Activated CD8-positive, alpha-beta memory T cell treated with anti-CD3 and anti-CD28 coated beads for 1 hour (primary cell): ENCODE measurements around the gene TMEM41A.
"Not testable (repeated sequence)": the region's sequence is repeated elsewhere in the genome, so short reads cannot be mapped to it uniquely, and the experiment has no call there.

Experiments used
- DNase-seq, 2 donors: peaks; one replicate each; pipeline ENCODE4 v3.0.0-alpha.2; 2020; ENCODE audit warnings: low read depth in 1 of 2; ENCODE audit errors: extremely low read depth in 1 of 2

Gene TMEM41A

DNA sequence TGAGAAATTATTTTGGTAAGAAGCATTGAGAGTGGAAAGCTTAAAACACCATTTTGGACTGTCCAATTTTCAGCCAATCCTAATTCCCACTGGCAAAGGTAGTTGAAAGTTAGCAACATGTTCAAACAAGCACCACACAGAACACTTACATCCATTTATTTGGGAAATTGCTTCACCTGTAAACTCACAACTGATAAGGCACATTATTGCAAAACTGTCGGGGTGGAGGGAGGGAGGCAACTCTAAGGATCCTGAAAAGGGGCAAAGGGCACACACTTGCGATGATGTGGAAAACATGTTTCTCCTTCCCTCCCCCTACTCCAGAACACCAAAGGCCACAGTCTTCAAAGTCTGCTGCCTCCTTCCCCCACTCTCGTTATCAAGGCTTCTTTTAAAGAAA is 9.4 kb downstream of the TMEM41A start:
- no peak for DNase-seq

DNA sequence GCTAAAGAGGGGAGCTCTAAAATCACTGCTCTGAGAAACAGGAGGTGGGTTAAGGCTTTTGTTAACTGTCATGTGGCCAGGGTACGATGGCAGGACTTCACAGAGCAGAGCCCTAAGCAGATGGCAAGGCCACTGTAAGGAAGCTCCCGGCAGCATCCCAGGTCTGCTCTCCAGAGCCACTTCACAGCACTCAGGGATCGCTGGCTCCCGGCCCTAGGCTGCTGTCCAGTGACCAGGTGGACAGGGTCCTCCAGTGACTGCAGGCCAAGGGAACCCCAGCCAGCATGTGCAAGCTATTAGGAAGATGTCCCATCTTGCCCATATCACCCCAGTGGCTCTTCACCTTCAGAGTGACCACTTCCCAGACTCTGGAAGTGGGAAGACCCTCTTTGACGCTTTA is 10.4 kb downstream of the TMEM41A start:
- no peak for DNase-seq

DNA sequence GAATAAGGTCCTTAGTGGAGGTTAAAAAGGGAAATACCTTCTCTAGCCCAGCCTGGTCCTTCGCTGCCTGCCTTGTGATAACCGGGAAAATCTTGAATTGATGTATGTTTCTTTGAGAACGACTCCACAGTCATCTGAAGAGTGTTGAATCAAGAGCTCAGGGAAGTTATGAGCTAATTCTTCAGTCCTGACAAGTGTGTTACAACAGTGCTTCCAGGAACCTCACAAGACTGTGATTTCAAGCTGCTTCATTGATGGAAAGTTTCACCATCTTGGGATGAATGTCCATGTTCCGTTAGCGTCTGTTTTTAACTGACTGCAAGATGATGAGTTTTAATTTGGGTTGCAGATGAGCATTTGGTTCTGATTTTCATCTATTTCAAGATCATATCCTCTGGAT is 12.4 kb downstream of the TMEM41A start:
- DNase-seq, result no peak

DNA sequence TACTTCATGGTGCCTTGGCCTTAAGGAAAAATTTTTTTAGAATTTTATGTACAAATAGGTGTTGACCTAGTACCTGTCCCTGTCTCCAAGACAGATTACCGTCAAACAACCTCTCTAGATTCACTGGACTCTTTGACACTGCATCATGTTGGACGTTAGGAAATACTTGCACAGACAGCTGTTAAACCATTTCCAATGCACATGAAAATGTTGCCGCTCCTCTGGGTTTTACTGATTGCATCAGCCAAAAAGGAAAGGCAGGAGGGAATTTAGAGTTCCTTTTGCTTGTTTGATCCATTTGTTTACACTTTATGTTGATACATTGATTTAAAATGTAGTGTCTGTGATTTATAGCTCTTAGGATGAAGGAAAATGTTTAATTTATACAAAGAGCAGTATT is 14.5 kb downstream of the TMEM41A start:
- DNase-seq, result no peak

DNA sequence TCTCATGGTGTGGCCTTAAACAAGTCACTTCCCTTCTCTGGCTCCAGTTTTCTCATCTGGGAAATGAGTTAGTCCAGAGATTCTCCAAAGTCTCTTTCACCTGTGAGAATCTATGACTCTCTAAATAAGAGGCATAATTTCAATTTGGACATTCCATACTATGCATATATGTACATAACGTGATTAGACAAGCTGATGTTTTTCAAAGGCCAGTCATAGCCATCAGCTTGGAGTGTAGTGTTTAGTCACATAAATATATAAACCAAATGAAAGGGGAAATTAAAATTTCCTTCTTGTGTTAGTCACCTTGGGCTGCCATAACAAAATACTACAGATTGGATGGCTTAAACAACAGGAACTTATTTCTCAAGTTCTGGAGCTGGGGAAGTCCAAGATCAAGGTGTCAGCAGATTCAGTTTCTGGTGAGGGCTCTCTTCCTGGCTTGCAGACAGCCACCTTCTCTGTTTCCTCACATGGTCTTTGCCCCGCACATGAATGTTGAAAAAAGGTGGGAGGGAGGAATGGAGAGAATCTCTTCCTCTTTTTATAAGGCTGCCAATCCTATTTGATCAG is 19.4 kb downstream of the TMEM41A start:
- DNase-seq, result no peak

DNA sequence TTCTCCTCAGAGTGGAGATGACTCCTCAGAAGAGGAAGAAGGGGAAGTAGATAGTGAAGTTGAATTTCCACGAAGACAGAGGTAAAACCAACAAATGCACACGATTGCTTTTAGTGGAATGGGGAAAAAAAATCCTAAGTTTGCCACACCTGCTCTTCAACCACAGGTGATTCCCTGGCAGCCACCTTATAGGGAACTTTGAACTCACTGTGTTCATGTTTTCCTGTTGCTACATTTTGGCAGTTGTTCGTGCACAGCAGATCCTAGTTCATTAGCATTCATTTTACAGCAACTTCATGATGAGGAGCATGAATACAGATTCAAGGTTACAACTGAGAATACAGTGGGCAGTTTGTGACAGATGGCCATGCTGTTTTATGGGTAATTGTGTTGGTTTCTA is 21.5 kb downstream of the TMEM41A start:
- no peak for DNase-seq

DNA sequence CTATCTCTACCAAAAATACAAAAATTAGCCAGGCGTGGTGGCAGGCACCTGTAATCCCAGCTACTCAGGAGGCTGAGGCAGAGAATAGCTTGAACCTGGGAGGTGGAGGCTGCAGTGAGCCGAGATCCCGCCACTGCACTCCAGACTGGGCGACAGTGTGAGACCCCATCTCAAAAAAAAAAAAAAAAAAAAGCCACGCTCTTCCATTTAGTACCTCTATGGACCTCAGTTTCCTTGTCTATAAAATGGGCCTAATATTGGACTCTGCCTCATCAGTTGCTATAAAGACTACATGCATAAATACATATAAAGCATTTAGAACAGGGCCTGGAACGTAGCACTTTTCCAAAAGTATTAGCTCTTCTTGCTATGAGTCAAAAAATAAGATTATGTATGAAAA is 23.9 kb downstream of the TMEM41A start:
- DNase-seq, result not testable (repeated sequence)

DNA sequence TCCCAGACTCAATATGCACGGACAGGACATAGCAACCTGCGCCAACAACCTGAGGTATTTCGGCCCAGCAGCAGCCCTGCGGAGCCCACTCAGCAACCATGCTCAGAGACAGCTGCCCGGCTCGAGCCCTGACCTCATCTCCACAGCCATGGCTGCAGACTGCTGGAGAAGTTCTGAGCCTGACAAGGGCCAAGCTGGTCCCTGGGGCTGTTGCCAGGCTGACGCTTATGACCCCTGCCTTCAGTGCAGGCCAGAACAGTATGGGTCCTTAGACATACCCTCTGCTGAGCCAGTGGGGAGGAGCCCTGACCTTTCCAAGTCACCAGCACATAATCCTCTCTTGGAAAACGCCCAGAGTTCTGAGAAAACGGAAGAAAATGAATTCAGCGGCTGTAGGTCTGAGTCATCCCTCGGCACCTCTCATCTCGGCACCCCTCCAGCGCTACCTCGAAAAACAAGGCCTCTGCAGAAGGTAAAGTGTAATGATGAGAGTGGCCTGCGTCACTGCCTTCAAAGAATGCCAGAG is 25.5 kb downstream of the TMEM41A start:
- DNase-seq, result no peak

DNA sequence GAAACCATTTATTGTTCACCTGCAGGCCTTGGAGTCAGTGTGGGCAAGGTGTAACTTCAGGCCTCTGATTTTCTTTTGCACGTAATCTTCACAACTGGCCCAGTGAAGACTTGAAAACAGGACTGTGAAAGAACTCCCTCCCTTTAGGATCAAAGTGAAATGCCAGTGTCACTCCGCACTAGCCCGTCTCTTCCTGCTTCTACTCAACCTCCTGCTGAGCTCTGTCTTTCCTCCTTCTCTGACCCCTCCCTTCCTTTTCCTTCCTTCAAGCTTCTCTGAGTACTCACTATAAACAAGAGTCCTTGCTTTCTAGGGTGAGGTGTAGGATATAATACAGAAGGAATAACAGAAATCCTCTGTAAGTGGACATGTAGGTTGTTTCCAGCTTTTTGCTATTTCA is 28.5 kb downstream of the TMEM41A start:
- DNase-seq, result no peak

DNA sequence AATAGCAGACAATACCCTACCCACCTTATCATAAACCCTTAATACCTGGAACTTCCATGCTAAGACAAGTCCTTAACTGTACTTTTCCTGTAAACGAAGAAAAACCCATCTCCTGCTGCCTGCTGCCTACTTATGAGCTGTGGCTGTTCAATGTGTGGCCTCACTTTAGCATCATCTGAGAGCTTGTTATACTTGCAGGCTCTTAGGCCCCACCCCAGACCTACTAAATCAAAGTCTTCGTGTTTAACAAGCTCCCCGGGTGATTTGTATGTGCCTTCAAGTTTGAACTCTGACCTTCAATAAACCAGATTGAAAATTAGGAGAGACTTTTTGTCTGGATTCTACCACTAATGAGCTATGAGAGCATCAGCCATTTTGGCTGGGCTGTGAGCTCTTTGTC is 29.3 kb downstream of the TMEM41A start:
- no peak for DNase-seq

DNA sequence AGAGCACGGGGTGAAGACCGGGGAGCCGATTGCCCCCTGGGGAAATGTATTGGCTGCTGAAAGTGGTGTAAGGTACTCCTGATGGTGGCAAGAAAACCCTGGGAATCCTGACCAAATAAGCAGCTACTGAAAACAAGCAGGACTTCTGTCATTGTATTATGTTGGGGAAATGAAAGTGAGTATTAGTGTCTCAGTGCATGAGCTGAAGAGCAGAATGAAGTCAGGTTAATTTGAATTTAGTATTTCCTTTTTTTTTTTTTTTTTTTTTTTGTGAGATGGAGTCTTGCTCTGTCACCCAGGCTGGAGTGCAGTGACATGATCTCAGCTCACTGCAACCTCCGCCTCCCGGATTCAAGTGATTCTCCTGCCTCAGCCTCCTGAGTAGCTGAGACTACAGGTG is 32.7 kb downstream of the TMEM41A start:
- DNase-seq, result not testable (repeated sequence)

DNA sequence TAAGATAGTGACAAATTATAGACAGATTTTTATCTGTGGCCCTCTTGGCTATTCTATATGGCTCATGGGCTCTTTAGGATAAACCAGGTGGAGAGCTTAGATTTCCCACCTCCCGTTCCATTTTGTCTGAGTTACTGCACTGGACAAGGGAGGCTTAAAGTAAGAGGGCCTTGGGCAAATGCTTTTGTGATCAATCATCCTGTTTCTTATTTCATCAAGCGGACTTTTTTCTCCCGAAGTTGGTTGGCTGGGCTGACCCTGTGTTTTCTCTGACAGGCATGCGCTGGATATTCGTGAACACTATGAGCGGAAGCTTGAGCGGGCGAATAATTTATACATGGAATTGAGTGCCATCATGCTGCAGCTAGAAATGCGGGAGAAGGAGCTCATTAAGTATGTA is 33.4 kb downstream of the TMEM41A start:
- DNase-seq, result no peak

DNA sequence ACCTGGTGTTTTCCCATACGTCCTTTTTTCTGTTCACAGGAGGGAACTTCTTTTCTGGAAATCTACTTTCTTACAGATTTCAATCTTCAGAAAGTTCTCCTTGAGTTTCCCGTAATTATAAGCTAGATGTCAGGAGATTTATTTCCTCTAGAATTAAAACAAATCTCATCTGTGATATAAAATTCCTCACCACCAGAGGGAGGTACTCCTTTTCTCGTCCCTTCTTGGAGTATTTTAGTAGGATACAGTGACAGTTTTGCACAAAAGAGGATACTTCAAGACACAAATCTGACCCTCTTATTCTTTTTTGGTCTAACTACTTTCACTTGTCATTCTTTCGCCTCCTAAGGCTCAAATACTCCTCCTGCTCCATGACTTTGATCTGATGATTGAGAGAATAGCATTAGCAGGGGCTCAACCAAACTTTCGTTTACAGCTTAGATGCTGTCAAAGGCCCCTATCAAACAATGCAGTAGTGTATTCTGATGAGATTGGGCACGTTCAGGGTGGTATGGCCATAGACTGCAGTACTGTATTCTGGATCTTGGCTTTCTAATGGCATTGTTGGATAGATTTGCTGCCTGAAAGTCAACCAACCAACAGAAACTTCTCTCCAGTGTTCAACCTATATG is 38.0 kb downstream of the TMEM41A start:
- DNase-seq, result no peak

DNA sequence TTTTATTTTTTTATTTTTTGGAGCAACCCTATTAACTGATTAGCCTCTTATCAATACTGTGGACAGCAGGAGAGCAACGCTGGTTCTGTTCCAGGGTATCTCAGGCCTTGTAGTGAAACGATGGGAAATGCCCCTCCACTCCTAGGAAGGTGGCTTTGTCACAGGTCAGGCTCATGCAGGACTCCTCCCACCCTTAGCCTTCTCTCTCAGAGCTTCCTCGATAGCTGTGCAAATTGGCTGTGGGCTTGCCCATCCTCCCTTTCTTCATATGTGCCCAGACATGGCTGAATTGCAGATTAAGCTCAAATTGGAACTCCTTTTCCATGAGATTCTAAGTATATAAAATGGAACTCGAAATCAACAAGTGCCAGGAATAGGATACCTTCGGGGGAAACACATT is 38.5 kb downstream of the TMEM41A start:
- no peak for DNase-seq

DNA sequence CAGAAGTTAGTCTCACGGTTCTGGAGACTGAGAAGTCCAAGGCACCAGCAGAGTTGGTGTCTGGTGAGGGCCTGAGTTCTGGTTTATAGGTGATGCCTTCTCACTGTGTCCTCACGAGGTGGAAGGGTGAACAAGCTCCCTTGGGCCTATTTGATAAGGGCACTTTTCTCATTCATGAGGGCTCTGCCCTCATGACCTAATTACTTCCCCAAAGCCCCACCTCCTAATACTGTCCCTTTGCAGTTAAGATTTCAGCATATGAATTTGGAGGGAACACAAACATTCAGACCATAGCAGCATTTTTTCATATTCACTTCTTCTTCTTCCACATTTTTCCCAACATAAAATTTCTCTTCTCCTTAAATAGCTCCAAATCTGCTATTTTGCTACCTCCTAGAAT is 41.5 kb downstream of the TMEM41A start:
- DNase-seq, result no peak

DNA sequence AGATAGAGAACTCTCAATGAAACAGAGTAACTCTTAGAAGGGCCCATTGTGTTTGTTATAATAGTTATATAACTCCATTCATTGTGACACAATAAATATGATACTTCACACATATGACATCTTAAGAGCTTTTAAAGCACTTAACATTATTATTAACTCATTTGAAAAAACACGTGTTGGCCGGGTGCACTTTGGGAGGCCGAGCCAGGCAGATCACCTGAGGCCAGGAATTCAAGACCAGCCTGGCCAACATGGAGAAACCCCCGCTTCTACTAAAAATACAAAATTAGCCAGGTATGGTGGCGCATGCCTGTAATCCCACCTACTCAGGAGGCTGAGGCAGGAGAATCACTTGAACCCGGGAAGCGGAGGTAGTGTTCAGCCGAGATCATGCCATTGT is 47.4 kb downstream of the TMEM41A start:
- not testable (repeated sequence) for DNase-seq

DNA sequence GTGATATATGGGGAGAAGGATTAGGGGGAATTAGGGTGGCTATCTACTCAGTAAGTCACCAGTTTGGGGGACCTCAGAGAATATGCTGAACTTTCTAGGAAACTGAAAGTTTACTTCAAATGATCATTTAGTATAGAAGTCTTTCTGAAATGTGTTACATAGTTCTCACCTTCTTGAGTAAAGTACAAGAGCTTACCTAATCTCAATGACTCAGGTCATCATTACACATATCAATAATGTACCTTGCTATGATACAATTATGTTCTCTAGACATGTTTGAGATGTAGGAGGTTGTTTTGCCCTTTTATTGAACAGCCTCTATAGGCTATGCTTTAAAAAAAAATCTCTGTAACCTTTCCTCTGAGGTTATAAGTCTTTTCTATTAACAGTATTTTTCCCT is 50.7 kb downstream of the TMEM41A start:
- no peak for DNase-seq

DNA sequence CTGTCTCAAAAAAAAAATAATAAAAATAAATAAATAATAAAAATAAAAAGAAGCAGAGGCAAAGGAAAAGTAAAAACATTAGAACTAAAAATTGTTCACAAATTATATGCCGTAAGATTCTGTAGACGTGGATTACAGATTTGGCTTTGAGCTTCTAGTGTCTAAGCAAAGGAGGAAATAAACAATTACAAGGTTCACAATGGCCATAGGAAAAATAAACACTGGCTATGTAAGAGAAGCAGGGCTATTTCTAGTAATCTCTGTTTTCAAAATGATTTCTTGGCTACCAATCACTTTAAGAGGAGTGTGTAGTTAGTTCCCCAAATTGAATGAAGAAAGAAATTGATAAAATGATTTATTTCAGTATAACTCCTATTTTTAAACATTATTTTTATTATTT is 54.5 kb downstream of the TMEM41A start:
- no peak for DNase-seq

DNA sequence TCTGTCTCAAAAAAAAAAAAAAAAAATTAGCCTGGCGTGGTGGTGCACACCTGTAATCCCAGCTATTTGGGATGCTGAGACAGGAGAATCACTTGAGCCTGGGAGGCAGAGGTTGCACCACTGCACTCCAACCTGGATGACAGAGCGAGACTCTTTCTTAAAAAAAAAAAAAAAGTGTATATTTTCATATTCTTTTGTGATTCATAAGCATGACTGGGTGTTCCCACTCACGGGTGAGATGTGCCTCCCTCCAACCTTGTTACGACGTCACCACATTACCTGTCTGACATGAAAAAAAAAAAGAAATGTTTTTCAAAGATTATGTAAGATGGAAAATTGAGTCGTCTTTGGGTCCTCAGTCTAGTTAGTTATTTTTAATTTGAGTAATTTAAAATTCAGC is 56.8 kb downstream of the TMEM41A start:
- DNase-seq, result no peak

DNA sequence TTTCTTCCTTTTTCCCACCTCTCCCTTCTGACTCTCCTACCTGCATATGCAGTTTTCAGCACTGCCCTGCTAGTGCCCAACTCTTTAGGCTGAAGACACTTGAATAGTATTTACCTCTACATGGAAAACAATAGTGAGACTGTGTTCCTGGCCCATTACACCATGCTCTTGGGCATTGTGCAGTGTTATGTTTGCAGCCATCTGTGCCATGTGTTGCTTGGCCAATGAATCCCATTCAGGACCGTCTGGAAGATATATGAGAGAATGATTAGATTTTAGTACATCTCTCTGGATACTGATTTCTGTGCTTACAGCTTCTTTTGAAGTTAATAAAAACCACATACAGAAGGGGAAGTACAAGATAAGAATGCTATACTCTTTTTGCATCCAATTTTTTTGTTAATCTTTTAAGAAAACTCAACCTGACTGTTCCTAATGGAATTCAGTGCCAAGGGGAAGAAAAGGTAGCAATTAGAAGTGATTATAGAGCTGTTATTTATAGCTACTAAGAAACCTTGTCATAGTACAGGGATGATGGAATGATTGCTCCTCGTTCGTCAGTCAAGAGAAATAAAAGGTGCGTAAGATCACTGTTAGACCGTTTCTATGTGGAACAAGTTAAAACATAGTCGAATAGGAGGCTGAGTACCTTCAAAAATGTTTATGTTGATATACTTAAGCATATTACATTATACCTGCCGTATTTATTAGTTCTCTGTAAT is 58.9 kb downstream of the TMEM41A start:
- no peak for DNase-seq
